DND-41 (cell line): ENCODE data around the gene RETREG2.

Source experiments
- ATAC-seq: fragments of 200-7000 bp; cut with Tn5 transposase; 3 replicates; pipeline ENCODE4 v1.9.1; 2021; ENCODE audit warnings: low read depth; ENCODE audit not compliant: insufficient read depth
- DNase-seq: peaks from one replicate; pipeline ENCODE4 v3.0.0-alpha.2; 2020
- H2AFZ ChIP-seq: 2 replicates; pipeline ENCODE4 v1.6.0; 2012; ENCODE audit warnings: low read depth, low read length
- H3K27ac ChIP-seq: 2 replicates; pipeline ENCODE4 v1.5.1; 2012; ENCODE audit warnings: low read length, inconsistent platforms
- H3K27me3 ChIP-seq: fragments of 200-600 bp; sonication (generic); 2 replicates; pipeline ENCODE4 v1.6.0; 2012; ENCODE audit warnings: low read length, mild to moderate bottlenecking, inconsistent platforms; ENCODE audit not compliant: insufficient read depth, poor library complexity
- H3K36me3 ChIP-seq: 2 replicates; pipeline ENCODE4 v1.5.1; 2012; ENCODE audit warnings: low read length, inconsistent platforms; ENCODE audit not compliant: insufficient read depth
- H3K4me1 ChIP-seq: 2 replicates; pipeline ENCODE4 v1.5.1; 2012; ENCODE audit warnings: mild to moderate bottlenecking, low read length; ENCODE audit not compliant: insufficient read depth
- H3K4me2 ChIP-seq: 2 replicates; pipeline ENCODE4 v1.6.0; 2012; ENCODE audit warnings: mild to moderate bottlenecking, moderate library complexity, low read length, inconsistent platforms; ENCODE audit not compliant: insufficient read depth
- H3K4me3 ChIP-seq, 2 experiments: fragments of 200-600 bp in 1 of 2; shearing (Covaris generic) in 1 of 2; 2 replicates each; pipeline ENCODE4 v1.5.1; 2012 to 2016; ENCODE audit warnings: inconsistent platforms in 2 of 2, low read length in 2 of 2, mild to moderate bottlenecking in 2 of 2, low read depth in 1 of 2, moderate library complexity in 1 of 2
- H3K79me2 ChIP-seq: 2 replicates; pipeline ENCODE4 v1.6.0; 2012; ENCODE audit warnings: low read length, inconsistent platforms; ENCODE audit not compliant: insufficient read depth
- H3K9ac ChIP-seq: 2 replicates; pipeline ENCODE4 v1.6.0; 2012; ENCODE audit warnings: low read depth, mild to moderate bottlenecking, inconsistent platforms, low read length, moderate library complexity
- H3K9me3 ChIP-seq: 2 replicates; pipeline ENCODE4 v1.5.1; 2012; ENCODE audit warnings: low read length, moderate library complexity, mild to moderate bottlenecking, inconsistent platforms; ENCODE audit not compliant: insufficient read depth, severe bottlenecking
- H4K20me1 ChIP-seq: 2 replicates; pipeline ENCODE4 v1.6.0; 2012; ENCODE audit warnings: low read length; ENCODE audit not compliant: insufficient read depth
- EZH2 ChIP-seq: IDR thresholded peaks from 3 replicates; pipeline ENCODE4 v1.6.1; 2012; ENCODE audit warnings: borderline replicate concordance, low read depth, mild to moderate bottlenecking, moderate library complexity, low read length, inconsistent platforms; ENCODE audit not compliant: severe bottlenecking
- TF ChIP-seq, protein P1 (sequence below): IDR thresholded peaks from 2 replicates; pipeline ENCODE4 v1.5.1; 2012; ENCODE audit warnings: borderline replicate concordance, low read length, moderate library complexity, mild to moderate bottlenecking; ENCODE audit not compliant: poor library complexity, severe bottlenecking; ENCODE audit errors: extremely low read depth

The RETREG2 gene

DNA sequence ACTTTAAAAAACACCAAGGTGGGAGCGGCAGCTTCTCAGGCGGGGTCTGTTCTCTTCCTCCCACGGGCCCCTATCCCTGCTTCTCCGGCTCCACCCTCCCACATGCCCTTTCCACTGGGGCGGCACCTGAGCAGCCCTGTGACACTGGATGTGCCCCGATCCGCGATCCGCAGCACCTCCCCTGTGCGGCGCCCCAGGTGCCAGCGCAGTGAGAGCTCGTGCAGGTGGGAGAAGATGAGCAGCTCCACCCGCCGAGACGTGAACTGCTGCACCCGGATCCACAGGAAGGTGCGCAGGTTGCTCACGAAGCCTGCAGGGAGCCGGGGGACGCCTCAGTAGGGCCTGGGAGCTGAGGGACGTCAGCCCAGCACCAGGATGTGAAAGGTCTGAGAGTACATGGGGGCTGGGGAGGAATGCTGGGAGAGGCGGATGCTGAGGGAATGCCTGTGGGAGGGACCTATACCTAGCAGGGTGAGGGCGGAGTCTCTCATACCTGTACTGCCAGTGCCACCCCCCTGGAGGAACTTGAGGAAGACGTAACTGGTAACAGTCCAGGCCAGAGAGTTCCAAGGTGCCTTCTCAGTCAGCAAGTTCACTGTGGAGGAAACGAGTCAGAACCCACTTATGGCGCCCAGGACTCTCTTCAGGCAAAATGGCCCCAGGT, 37.9 kb downstream of the RETREG2 start:
- Histone ChIP-seq H3K27ac (no peak overlapping the region), H3K9ac (no peak overlapping the region), H3K4me1 (peaks cover 12% of the 10 kb centered on the region), H3K79me2 (no peaks in the 10 kb centered on the region), H3K27me3 (no peaks in the 10 kb centered on the region), H3K9me3 (no peaks in the 10 kb centered on the region), H4K20me1 (no peaks in the 10 kb centered on the region; the same call in 1 of the 2 replicates), H3K4me3 (no peak overlapping the region), H2AFZ (no peak overlapping the region), H3K4me2 (no peak overlapping the region), H3K36me3 (peaks cover 47% of the 10 kb centered on the region)
- ATAC-seq (no peak), DNase-seq (no peak)
- TF ChIP-seq EZH2: no peak
- TF ChIP-seq, protein P1, sequence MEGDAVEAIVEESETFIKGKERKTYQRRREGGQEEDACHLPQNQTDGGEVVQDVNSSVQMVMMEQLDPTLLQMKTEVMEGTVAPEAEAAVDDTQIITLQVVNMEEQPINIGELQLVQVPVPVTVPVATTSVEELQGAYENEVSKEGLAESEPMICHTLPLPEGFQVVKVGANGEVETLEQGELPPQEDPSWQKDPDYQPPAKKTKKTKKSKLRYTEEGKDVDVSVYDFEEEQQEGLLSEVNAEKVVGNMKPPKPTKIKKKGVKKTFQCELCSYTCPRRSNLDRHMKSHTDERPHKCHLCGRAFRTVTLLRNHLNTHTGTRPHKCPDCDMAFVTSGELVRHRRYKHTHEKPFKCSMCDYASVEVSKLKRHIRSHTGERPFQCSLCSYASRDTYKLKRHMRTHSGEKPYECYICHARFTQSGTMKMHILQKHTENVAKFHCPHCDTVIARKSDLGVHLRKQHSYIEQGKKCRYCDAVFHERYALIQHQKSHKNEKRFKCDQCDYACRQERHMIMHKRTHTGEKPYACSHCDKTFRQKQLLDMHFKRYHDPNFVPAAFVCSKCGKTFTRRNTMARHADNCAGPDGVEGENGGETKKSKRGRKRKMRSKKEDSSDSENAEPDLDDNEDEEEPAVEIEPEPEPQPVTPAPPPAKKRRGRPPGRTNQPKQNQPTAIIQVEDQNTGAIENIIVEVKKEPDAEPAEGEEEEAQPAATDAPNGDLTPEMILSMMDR: no peak

DNA sequence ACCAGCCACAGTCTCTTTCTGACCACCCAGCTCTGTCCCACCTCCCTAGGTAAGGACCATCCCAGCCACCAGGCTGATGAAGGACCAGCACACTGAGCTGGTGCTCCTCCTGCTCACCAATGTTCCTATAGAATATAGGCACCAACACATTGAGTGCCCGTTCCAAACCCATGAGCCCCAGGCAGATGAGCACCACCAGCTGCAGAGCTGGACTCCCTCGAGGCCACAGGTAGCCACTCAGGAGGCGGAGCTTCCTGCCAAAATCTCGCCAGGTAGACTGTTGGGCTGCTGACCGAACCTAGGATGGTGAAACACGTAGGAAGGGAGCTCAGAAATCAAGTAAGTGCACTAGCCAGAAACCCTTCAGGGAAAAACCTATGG, 38.5 kb downstream of the RETREG2 start:
- no peak overlapping the region for H3K27ac ChIP-seq
- no peaks in the 10 kb centered on the region; the same call in 1 of the 2 replicates for H4K20me1 ChIP-seq
- H3K79me2 ChIP-seq: no peaks in the 10 kb centered on the region
- peaks cover 12% of the 10 kb centered on the region for H3K4me1 ChIP-seq
- H3K4me2 ChIP-seq: no peak overlapping the region
- H3K4me3 ChIP-seq: no peak overlapping the region
- no peaks in the 10 kb centered on the region for H3K27me3 ChIP-seq
- no peak for DNase-seq
- H3K9me3 ChIP-seq: no peaks in the 10 kb centered on the region
- H3K36me3 ChIP-seq: peaks cover 52% of the 10 kb centered on the region
- TF ChIP-seq, protein P1: no peak
- TF ChIP-seq EZH2: no peak
- no peak overlapping the region for H2AFZ ChIP-seq
- no peak for ATAC-seq
- H3K9ac ChIP-seq: no peak overlapping the region

DNA sequence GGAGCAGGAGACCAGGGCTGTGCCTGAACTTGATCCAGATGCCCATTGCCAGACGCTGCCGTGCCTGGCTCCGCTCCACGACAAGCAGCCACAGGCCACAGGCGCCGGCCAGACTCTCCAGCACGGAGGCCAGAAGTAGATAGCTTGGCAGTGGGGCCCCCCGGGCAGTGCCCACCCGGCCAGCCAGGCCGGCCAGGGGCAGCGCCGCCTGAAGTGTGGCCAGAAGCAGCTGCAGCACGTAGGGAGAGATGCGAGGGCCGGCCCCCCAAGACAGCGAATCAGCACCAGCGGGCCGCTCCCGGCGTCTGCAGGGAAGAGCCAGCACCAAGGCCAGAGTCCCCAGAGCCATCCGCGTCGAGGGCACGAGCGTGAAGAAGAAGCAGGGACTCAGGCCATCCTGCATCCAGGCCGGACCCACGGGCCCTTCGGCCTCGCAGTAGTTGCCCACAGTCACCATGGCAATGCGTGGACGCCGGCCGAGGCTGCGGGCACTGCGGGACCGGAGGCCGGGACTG, 40.2 kb downstream of the RETREG2 start:
- Histone ChIP-seq H3K27me3 (no peaks in the 10 kb centered on the region), H3K4me1 (peaks cover 12% of the 10 kb centered on the region), H3K36me3 (peaks cover 61% of the 10 kb centered on the region), H3K79me2 (no peaks in the 10 kb centered on the region), H4K20me1 (no peaks in the 10 kb centered on the region; the same call in 1 of the 2 replicates), H3K9me3 (no peaks in the 10 kb centered on the region), H3K9ac (no peak overlapping the region), H3K4me2 (no peak overlapping the region), H3K4me3 (no peak overlapping the region), H3K27ac (no peak overlapping the region), H2AFZ (no peak overlapping the region)
- ATAC-seq (peak; percentile 27; the same call in 1 of the 3 replicates), DNase-seq (no peak)
- no peak for TF ChIP-seq EZH2
- TF ChIP-seq, protein P1: no peak
